HG03432 (cell line): ENCODE results near the gene LYST.
"Not testable (repeated sequence)": the region's sequence is repeated elsewhere in the genome, so short reads cannot be mapped to it uniquely, and the experiment has no call there.

ENCODE experiments used
- ATAC-seq: cut with Tn5 transposase; IDR thresholded peaks from one replicate; pipeline ENCODE4 v1.9.1; 2021; ENCODE audit warnings: mild to moderate bottlenecking, moderate library complexity; ENCODE audit not compliant: unreplicated experiment

The LYST gene

DNA sequence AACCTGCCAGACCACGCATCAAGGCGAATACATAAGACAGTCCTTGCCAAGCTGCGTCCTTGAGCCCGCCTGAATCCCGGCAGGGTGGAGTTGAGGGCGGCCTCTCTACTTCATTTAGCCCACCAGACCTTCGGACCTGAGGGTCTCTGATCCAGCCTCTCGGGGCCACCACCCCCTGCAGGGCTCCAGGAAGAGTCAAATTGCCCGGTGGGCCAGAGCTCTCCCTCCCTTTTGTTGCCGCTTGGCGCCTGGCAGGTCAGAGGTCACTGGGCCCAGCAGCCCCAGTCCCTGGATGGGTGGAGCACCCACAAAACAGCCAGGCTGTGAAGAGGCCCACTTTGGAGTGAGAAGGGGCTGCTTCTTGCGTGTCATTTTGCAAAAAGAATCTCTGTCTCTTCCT lies 226.1 kb downstream of the LYST start:
- no peak for ATAC-seq

DNA sequence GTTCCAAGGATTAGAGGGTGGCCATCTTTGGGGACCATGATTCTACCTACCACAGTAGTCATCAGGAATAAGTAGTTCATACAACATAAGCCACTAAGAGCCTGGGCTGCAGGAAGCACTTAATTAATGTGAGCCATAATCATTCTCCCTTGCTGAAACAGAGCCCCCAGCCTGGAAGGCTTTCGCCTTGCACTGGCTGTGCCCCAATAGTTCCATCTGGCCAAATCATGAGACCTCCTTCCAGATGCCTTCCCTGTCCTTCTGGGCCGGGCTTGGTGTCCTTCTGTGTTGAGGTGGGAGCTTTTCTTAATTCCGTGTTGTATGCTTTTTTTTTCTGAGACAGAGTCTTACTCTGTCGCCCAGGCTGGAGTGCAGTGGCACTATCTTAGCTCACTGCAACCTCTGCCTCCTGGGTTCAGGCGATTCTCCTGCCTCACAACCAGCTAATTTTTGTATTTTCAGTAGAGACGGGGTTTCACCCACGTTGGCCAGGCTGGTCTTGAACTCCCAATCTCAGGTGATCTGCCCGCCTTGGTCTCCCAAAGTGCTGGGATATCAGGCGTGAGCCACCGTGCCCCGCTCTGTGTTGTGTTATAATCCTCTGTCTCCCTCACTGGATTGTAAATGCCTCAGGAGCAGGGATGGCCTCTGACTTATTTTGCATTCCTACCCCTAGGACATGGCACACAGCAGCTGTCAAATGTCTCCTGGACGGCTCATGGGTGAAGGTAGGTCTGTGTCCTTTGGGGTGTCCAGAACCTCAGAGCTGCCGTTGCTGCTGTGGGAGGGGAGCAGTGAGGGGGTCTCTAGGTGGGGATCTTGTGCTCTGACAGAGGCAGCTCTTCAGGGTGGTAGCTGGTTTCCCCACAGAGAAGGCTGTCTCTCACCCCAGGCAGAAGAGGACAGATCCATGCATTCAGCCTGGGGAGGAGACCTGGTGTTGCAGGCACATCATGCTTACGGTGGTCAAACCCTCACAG lies 227.2 kb downstream of the LYST start:
- no peak for ATAC-seq

DNA sequence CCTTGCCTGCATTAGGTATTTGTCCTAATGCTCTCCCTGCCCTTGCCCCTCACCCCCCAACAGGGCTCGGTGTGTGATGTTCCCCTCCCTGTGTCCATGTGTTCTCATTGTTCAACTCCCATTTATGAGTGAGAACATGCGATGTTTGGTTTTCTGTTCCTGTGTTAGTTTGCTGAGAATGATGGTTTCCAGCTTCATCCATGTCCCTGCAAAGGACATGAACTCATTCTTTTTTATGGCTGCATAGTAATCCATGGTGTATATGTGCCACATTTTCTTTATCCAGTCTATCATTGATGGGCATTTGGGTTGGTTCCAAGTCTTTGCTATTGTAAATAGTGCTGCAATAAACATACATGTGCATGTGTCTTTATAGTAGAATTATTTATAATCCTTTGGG lies 228.1 kb downstream of the LYST start:
- ATAC-seq = not testable (repeated sequence)

DNA sequence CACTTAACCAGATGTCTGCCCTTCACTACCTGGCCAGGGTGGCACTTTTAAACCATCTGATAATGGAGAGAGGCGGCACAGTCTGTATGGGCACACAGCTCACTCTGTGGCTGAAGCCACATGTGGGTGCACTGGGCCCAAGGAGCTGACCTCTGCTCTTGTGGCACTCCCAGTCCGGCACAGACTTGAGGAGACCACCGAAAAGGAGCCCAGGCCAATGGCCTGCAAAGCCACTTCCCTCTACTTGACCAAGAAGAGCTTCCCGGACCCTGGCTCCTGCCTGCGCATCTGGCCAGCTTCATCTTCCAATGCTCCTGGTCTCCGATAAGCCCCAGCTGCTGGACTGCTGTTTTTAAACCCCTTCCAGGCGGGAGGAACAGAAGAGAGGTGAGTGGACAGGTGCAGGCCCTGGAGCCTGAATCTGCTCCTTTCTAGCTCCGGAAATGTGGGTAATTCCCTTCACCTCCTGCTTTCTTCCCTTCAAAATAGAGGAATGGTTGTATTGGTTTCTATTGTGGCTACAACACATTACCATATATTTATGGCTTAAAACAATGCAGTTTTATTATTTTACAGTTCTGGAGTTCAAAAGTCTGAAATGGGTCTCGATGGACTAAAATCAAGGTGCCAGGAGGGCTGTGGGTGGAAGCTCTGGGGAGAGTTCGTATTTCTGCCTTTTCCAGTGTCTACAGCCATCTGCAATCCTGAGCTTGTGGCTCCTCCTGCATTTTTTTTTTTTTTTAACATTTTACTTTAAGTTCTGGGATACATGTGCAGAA lies 228.8 kb downstream of the LYST start:
- no peak for ATAC-seq

DNA sequence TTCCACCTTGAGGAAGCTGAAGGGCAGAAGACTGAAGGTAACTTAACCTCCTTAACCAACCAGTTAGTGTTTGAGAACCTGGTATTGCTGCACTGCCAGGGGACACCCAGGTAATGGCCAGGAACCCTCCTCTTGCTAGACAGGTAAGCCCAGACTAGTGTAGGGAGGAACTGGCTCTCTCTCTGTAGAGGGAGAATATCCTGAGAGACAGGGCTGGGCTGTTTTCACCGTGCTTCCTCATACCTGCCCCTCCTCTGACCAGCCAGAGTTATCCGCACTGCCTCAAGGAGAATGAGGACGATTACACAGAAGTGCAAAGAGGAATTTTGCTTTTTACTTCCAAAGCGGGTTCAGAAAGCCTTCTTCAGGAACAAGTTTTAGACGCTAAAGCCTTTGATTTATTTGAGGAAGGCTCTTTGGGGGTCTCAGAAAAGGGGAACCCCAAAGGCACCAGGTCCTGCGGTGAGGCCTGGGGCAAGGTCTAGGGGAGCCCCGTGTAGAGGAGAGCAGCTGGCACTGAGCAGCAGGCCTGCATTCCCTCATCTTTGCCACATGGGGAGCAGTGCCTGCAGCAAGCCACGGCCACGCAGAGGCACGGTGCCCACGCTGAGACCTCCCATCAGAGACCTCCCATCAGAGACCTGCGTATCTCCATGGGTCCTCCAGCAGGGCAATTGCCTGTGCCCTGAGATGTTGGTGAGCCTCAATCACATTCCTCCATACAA lies 230.6 kb downstream of the LYST start:
- no peak for ATAC-seq

DNA sequence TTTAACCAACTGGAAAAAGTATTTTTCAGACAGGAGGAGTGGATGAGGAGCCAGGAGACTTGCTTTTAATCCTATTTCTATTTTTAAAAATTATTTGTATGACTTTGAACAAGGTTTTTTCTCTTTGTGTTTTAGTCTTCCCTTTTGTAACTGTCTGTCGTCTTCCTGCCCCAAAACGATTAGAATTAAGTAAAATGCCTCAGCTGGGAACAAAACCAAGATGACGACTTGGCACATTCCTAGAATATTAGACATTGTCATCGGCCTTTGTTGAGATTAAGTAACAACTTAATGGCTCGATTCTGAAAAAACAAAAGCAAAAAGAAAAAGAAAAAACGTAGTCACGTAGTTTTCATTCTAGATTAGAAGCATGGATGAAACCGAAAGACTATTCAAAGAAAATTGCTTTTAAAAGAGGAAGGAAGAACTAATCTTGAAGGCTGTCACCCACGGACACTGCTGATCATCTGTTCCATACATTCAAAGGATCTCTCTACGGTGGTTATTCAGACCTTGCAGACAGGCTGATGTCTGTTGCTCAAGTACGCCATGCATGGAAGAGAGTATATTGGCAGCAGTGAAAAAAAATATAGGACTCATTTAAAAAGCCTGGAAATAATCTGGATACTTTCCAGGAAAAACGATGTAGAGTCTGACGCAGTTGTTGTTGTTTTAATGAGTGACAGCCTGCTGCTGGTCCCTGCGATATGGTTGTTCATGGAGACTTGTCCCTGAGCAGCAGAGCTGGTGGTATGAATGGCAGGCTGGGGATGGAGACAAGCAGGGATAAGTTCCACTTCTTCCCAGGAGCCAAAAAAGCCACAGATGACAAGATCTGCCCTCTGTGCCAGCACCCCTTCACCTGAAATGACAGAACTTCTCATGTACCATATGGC lies 234.0 kb downstream of the LYST start:
- ATAC-seq = peak; percentile 78

DNA sequence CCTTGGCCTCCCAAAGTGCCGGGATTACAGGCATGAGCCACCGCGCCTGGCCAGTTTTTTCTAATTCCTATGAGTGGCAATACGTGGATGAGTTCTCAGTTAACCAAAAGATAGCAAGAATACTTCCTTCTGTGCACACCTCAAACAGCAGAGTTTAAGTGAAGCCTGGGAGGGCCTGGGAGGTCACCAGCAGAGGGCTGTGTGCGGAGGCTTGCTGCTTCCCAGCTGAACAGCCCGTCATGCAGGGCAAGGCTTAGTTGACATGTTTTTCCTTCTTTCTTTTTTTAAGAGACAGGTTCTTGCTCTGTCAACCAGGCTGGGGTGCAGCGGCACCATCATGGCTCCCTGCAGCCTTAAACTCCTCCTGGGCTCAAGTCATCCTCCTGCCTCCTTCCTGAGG lies 234.9 kb downstream of the LYST start:
- no peak for ATAC-seq

DNA sequence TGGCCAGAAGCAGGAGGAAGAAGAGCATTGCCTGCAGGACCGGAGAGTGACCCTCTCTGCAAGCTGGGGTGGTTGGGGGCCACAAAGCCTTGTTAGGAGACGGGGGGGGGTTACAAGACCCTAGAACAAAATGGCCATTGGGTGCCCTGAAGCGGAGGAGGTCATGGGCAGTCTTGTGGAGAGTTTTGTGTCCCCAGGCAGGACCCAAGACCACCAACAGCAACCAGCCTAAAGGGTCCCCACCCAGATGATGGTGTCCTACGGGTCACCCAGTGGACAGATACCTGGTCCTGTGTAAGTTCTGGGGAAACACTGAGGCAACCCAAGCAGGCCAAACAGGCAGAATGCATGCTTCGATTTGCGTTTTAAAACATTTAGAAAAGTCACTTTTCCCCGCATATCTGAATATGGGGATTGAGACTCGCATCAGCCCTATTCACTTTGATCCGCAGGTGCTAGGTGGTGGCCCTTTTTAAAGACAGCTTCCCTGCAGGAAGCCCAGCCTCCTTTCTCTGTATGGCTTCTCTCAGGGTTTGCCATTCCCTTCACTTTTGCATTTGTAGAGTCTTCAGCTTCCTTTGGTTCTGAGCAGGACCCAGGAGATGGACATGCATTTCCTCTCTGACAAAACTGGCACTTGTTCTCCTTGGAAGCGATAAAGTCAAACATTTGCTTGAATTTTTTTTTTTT lies 238.2 kb downstream of the LYST start:
- no peak for ATAC-seq

DNA sequence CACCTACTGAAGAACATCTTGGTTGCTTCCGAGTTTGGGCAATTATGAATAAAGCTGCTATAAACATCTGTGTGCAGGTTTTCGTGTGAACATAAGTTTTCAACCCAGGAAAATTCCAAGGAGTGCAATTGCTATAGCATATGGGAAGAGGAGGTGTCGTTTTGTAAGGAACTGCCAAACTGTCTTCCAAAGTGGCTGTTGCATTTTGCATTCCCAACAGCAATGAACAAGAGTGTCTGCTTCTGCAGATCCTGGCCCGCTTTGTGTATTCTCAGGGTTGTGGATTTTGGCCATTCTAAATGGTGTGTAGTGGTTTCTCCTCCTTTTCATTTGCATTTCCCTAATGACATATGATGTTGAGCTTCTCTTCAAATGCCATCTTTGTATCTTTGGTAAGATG lies 240.9 kb downstream of the LYST start:
- no peak for ATAC-seq

DNA sequence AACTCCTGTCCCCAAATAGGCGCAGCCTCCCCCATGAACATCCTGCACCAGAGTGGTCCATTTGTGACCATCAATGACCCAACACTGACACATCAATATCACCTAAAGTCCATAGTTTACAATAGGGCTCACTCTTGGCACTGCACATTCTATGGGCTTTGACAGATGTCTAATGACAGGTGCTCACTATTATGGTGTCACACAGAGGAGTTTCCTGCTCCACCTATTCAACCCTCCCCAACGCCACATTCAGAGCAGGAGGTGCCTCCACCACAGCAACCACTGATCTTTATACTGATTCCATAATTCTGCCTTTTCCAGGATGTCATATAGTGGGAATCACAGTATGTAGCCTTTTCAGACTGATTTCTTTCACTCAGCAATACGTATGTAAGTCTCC lies 241.4 kb downstream of the LYST start:
- ATAC-seq = no peak

DNA sequence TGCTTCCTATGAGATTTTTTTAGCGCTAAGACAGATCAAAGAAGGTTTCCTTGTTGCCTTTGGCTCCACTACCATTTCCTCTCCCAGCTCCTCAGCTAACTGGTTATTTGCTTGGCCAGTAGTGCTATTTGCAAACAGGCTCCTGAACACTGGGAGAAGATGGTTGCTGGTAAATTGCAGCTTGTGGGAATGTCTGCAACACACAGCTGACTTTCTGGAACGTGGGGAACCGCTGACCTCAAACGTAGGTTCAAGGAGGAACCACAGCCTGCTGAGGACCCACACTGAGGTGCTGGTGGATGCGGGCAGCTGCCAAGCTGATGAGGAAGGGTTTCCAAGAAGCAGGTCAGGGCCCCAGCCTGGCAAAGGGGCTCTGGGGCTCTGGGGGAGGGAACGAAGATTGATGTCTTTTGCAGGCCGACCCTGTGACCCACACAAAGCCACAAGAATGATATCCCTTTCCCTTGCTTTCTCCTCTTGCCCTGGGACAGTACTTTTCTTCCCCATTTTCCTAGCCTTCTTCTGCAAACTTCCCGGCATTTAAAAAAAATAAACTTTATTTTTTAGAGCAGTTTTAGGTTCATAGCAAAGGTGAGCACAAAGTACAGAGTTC lies 241.9 kb downstream of the LYST start:
- ATAC-seq = no peak

DNA sequence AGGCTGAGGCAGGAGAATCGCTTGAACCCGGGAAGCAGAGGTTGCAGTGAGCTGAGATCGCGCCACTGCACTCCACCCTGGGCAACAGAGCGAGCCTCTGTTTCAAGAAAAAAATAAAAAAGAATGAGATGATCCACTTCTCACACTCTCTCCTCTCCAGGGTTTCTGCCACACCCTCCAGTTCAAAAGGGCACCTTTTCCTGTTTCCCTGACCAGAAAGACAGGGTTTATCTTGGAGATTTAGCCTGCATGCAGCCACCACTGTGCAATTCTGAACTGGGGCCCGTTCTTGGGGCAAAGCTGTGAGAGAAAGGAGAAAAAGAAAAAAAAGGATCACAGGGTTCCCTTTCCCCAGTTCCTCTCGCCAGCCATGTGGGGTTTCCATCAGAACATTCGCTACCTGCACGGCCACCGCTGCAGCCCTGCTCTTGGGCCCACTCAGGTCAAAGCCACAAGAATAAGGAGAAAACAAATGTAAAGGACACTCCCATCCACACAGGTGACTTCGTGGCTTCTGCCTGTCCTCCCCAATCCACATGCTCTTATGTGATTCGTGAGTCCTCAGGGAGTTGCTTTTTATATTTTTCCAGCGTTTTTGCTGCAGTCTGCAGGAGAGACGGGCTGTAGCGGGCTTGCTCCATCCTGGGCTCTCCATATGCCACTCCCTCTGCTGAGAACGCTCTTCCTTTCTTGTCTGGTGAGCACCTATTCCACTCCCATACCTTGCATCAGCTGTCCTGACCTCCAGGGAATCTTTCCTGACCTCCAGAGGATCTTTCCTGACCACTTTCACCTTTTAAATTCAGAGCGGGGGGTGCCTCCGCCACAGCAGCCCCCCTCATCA lies 243.5 kb downstream of the LYST start:
- ATAC-seq = no peak

DNA sequence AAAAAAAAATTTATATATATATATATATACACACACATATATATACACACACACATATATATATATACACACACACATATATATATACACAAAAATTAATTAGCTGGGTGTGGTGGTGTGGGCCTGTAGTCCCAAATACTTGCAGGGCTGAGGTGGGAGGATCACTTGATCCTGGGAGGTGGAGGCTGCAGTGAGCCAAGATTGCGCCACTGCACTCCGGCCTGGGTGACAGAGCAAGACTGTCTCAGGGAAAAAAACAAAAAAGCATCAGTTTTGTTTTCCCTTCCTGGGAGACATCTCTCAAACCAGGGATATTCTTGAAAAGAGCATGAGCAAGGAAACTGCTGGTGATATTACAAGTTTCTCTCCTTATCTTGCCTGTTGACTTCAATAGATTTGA lies 247.6 kb downstream of the LYST start:
- not testable (repeated sequence) for ATAC-seq

DNA sequence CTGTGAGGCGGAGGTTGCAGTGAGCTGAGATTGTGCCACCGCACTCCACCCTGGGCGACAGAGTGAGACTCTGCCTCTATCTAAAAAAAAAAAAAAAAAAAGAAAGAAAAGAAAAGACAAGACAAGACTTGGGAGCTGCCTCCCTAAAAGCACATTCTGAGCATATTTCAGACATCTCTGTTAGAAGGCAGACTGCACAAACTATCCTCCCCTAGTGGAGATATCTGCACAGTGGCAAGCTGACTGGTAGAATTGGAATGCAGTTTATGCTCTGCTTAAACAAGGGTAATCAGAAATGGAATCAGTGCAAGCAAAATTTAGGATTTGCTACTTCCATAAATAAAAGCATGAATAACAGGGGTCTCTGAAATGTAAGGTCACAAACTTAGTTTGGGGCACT lies 248.9 kb downstream of the LYST start:
- no peak for ATAC-seq

DNA sequence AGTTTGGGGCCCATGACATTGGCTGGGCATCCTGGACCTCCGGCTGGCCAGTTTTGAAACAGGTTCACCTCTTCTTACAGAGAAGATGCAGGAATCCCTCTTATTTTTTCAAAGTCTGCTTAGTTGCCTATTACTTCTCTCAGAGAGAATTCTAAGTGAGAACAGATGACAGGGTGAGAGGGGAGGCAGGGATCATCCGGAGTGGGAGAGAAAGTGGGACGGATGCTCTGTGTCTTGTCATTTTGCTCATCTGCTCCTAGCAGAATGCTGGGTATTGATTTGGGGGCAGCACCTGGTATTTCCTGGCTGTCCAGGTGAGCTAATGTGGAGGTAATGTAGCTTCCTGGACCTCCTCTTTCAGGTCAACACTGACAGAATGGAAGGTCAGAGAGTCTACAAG lies 249.6 kb downstream of the LYST start:
- no peak for ATAC-seq

DNA sequence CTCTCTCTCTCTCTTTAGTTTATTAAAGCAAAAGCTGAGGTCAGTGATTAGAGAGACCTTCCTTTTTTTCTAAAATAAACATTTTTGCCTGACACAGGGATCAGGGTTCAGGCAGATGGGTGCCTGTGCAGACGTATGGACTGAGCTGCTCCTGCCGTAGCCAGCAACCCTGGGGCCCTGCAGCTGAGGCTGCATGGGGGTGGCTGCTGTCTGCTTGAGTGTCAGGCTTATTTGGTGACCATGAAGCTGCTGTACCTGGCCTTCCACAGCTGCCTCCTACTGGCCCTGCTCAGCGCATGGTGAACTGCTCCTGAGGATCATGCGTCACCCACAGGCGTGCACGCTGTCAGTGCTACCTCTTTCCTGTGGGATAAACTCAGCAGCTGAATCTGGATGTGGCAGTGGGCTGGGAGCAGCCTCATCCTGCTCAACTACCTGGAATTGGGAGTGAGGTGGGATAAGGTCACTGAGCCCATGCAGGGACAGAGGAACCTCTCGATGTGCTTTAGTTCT lies 252.2 kb downstream of the LYST start:
- no peak for ATAC-seq

DNA sequence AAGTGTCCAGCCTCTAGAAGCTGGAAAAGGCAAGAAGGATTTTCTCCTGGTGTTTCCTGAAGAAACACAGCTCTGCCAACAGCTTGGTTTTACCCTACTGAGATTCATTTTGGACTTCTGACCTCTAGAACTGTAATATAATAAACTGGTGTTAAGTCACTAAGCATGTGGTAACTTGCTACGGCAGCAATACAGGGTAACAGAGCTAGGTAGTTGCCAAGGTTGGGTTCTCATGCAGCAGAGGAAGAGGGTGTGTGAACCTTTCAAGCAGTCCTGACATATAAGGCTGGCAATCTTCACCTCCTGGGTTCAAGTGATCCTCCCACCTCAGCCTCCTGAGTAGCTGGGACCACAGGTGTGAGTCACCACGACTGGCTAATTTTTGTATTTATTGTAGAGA lies 253.1 kb downstream of the LYST start:
- no peak for ATAC-seq

DNA sequence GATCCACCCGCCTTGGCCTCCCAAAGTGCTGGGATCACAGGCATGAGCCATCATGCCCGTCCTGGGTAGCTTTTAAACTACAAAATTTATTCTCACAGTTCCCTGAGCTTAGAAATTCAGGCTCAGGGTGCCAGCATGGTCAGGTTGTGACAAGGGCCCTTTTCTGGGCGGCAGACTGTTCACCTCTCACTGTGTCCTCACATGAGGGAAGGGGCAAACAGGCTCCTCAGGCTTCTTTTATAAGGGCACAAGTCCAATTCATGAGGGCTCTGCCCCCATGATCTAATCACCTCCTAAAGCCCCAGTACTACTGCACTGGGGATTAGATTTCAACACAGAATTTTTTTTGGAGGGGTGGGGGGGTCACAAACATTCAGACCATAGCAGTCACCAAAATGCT lies 253.9 kb downstream of the LYST start:
- no peak for ATAC-seq
